Measurements from ENCODE around the gene ETV6. TPM values are rescaled to one million over a fixed set of nuclear protein-coding genes. Genes with fewer than 3 reads are reported as not detected.

ETV6 gene
- total RNA-seq, 1 experiment from 2014 or later, result 17.2 TPM

DNA sequence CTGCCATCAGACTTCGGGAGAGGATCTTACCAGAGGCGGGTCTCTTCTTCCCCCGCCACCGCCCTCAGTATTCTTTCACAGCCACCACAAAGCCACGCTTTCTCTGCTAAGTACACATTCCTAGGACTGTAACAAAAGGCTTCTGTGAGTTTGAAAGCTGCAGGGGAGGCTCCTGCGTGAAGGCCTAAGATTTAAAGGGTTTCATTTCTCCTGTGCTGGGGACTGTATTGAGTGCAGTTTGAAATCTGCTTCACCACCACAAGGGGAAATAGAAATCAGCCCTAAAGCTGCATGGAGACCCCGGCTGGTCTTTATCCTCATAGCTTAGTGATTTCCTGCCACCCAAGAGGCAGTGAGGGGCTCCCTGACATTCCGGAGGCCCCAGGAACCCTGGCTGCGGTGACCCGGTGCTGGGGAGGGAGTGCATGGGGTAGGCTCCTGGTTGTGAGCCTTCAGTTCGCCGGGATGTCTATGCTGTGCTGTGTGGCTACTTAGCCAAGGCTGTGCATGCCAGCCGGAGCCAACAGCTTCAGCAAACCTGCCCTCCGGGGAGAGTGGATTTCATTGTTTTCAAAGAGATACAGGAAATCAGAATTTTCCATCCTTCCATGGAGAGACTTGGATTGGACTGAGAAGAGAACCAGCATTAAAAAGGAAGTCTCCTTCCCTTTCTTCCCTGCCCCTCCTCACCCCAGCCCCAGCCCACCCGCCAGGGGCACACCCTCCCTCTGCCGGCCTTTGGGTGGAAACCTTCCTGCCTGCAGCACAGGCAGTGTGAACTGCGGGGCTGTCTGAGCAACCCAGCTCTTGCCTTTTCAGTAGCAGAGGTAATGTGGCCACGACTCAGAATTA lies 163.3 kb downstream of the ETV6 start:
- in situ Hi-C loops (cut with HindIII; ENCODE audit: low pct_unique_long_range_greater_than_20kb, low sequenced_read_pairs) (no loop called here), intact Hi-C loops (cut with micrococcal nuclease; ENCODE audit: unreplicated experiment) (no loop called here)
- no TSS peak for BruUV-seq (replicated peaks)
- Histone ChIP-seq H3K27me3 (ENCODE audit: control insufficient read depth, insufficient read depth, low read length) (no peaks in the 10 kb centered on the region), H3K4me3 (ENCODE audit: low read depth in 2 of 2, low read length in 2 of 2) (peak overlapping the region; percentile 5 to 26; a peak in 2 of 4 replicates), H3K36me3 (ENCODE audit: control insufficient read depth, insufficient read depth, low read length) (no peaks in the 10 kb centered on the region), H3K4me1 (ENCODE audit: control insufficient read depth, insufficient read depth, low read length) (peaks cover 10% of the 10 kb centered on the region; the same call in 1 of the 2 replicates), H3K9me3 (ENCODE audit: control insufficient read depth, insufficient read depth, low read depth, low read length) (no peaks in the 10 kb centered on the region), H3K27ac (ENCODE audit: low read length) (peak overlapping the region; percentile 34; the same call in 1 of the 2 replicates)
- DNase-seq (ENCODE audit: low read depth, low spot score), result no peak
- CTCF ChIA-PET, result interaction anchor here (0.6 kb wide), 1 partner anchor 40 kb away, joined by 4 read pairs; no protein-coding TSS in a partner anchor
- TF ChIP-seq TCF7L2 (IDR thresholded peaks at IDR 0.05; ENCODE audit: low read depth, low read length), result no peak
- TF ChIP-seq CTCF (IDR thresholded peaks at IDR 0.05), result no peak
- TF ChIP-seq POLR2AphosphoS5 (IDR thresholded peaks at IDR 0.05; ENCODE audit: low read depth, low read length), result no peak
- no peak for TF ChIP-seq SIN3A (IDR thresholded peaks at IDR 0.05; ENCODE audit: borderline replicate concordance, insufficient read depth, low read depth, low read length)
- TF ChIP-seq REST (IDR thresholded peaks at IDR 0.05; ENCODE audit: insufficient read depth in 1 of 2, low read depth in 2 of 2, low read length in 1 of 2), result no peak
- POLR2A ChIA-PET, result no interaction called here
- ATAC-seq, result peak; percentile 88

GRCh38 chr12:11813438-11813813 lies 164.0 kb downstream of the ETV6 start:
- H3K36me3 ChIP-seq (ENCODE audit: control insufficient read depth, insufficient read depth, low read length), result no peaks in the 10 kb centered on the region
- peaks cover 10% of the 10 kb centered on the region; the same call in 1 of the 2 replicates for H3K4me1 ChIP-seq (ENCODE audit: control insufficient read depth, insufficient read depth, low read length)
- in situ Hi-C loops (cut with HindIII; ENCODE audit: low pct_unique_long_range_greater_than_20kb, low sequenced_read_pairs) (no loop called here), intact Hi-C loops (cut with micrococcal nuclease; ENCODE audit: unreplicated experiment) (no loop called here)
- CTCF ChIA-PET, result no interaction called here
- H3K27me3 ChIP-seq (ENCODE audit: control insufficient read depth, insufficient read depth, low read length), result no peaks in the 10 kb centered on the region
- no peaks in the 10 kb centered on the region for H3K9me3 ChIP-seq (ENCODE audit: control insufficient read depth, insufficient read depth, low read depth, low read length)
- DNase-seq (ENCODE audit: low read depth, low spot score) (no peak), ATAC-seq (0 out of 2 replicates have a peak, but pooled peaks have one; percentile 24)
- POLR2A ChIA-PET, result no interaction called here
- no peak overlapping the region for H3K27ac ChIP-seq (ENCODE audit: low read length)
- no peak for TF ChIP-seq TCF7L2 (IDR thresholded peaks at IDR 0.05; ENCODE audit: low read depth, low read length)
- no peak for TF ChIP-seq POLR2AphosphoS5 (IDR thresholded peaks at IDR 0.05; ENCODE audit: low read depth, low read length)
- TF ChIP-seq CTCF (IDR thresholded peaks at IDR 0.05), result no peak
- no peak for TF ChIP-seq REST (IDR thresholded peaks at IDR 0.05; ENCODE audit: insufficient read depth in 1 of 2, low read depth in 2 of 2, low read length in 1 of 2)
- TF ChIP-seq SIN3A (IDR thresholded peaks at IDR 0.05; ENCODE audit: borderline replicate concordance, insufficient read depth, low read depth, low read length), result no peak
- no TSS peak for BruUV-seq (replicated peaks)
- no peak overlapping the region for H3K4me3 ChIP-seq (ENCODE audit: low read depth in 2 of 2, low read length in 2 of 2)

All from Panc1 (cell line).